Loucy (cell line): ENCODE measurements around the gene ELL2.

Experiments used
- H2AFZ ChIP-seq: fragments of 200-600 bp; sonication (generic); 2 replicates; pipeline ENCODE4 v1.6.0; 2016; ENCODE audit warnings: antibody characterized with exemption, mild to moderate bottlenecking, low read length, moderate library complexity
- H3F3A ChIP-seq: fragments of 200-600 bp; 2 replicates; pipeline ENCODE4 v1.6.0; 2016; ENCODE audit warnings: antibody characterized with exemption, low read depth, mild to moderate bottlenecking
- H3K27me3 ChIP-seq: fragments of 200-600 bp; sonication (generic); 2 replicates; pipeline ENCODE4 v1.6.1; 2014; ENCODE audit warnings: low read length, mild to moderate bottlenecking; ENCODE audit not compliant: insufficient read depth, poor library complexity, severe bottlenecking
- H3K36me3 ChIP-seq: fragments of 200-600 bp; sonication (generic); 2 replicates; pipeline ENCODE4 v1.6.1; 2016; ENCODE audit warnings: low read length; ENCODE audit not compliant: insufficient read depth
- H3K4me1 ChIP-seq: fragments of 200-600 bp; sonication (generic); 2 replicates; pipeline ENCODE4 v1.5.1; 2014; ENCODE audit warnings: low read length, mild to moderate bottlenecking; ENCODE audit not compliant: insufficient read depth, poor library complexity, severe bottlenecking
- H3K4me2 ChIP-seq: fragments of 200-600 bp; sonication (generic); 2 replicates; pipeline ENCODE4 v1.6.0; 2014; ENCODE audit warnings: antibody characterized with exemption, low read length, low read depth, mild to moderate bottlenecking; ENCODE audit not compliant: poor library complexity, severe bottlenecking
- H3K4me3 ChIP-seq: fragments of 200-600 bp; sonication (generic); 2 replicates; pipeline ENCODE4 v1.5.1; 2014; ENCODE audit warnings: low read length, mild to moderate bottlenecking, mixed read lengths; ENCODE audit not compliant: poor library complexity, severe bottlenecking
- H3K79me2 ChIP-seq: fragments of 200-600 bp; sonication (generic); 2 replicates; pipeline ENCODE4 v1.6.1; 2014; ENCODE audit warnings: low read length; ENCODE audit not compliant: insufficient read depth
- H3K9ac ChIP-seq: fragments of 200-600 bp; sonication (generic); 2 replicates; pipeline ENCODE4 v1.6.0; 2014; ENCODE audit warnings: mild to moderate bottlenecking, low read depth, low read length, moderate library complexity; ENCODE audit not compliant: poor library complexity, severe bottlenecking
- H3K9me2 ChIP-seq: fragments of 200-600 bp; sonication (generic); replicated peaks from 2 replicates; pipeline ENCODE4 v1.6.1; 2016; ENCODE audit warnings: low read depth, low read length, mixed read lengths
- H3K9me3 ChIP-seq: fragments of 200-600 bp; sonication (generic); 2 replicates; pipeline ENCODE4 v1.6.1; 2014; ENCODE audit warnings: mild to moderate bottlenecking, antibody characterized with exemption, low read length, low read depth; ENCODE audit not compliant: insufficient read depth
- H4K20me1 ChIP-seq: fragments of 200-600 bp; sonication (generic); 2 replicates; pipeline ENCODE4 v1.6.0; 2014; ENCODE audit warnings: antibody characterized with exemption, low read length, mild to moderate bottlenecking; ENCODE audit not compliant: insufficient read depth, poor library complexity, severe bottlenecking
- CTCF ChIP-seq: fragments of 200-600 bp; sonication (generic); conservative IDR thresholded peaks from 2 replicates; pipeline ENCODE4 v1.5.1; 2014; ENCODE audit warnings: mild to moderate bottlenecking, antibody characterized with exemption, low read length
- EZH2phosphoT487 ChIP-seq: fragments of 200-600 bp; IDR thresholded peaks from 2 replicates; pipeline ENCODE4 v1.6.1; 2018; ENCODE audit warnings: antibody characterized with exemption, mild to moderate bottlenecking, moderate library complexity, borderline replicate concordance

Gene ELL2

DNA sequence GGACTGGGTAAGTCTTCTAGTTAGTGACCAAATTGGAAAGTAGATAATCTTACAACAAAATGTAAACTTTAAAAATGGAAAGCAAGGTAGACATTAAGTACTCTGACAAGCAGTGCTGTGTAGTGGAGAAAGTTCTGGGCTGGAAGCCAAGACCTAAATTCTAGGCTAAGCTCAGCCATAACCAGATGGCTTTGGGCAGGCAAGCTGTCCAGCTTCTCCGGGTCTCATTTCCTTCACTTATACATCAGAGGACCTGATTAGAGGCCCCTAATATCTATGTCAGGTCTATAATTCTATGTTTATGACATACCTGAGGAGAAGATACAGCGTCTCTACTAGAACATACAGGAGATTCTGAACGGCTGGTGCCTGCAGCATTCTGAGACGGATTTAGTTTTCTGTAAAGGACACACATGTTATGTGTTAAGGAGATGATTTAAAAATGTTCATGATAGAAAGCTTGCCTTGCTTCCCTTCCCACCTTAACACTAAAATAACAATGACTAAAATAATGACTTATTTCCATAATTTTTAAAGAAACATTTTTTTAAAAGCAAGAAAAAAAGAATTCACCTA is 61.2 kb downstream of the ELL2 start:
- Histone ChIP-seq H3K4me3 (no peak overlapping the region), H3K27me3 (no peaks in the 10 kb centered on the region), H3K9ac (no peak overlapping the region), H2AFZ (no peak overlapping the region), H4K20me1 (no peaks in the 10 kb centered on the region), H3K36me3 (no peaks in the 10 kb centered on the region; the same call in 1 of the 2 replicates), H3K79me2 (no peaks in the 10 kb centered on the region), H3K9me3 (no peaks in the 10 kb centered on the region), H3F3A (no peaks in the 10 kb centered on the region), H3K4me1 (no peaks in the 10 kb centered on the region), H3K9me2 (no peaks in the 10 kb centered on the region), H3K4me2 (no peak overlapping the region)
- TF ChIP-seq EZH2phosphoT487 (no peak), CTCF (no peak)

DNA sequence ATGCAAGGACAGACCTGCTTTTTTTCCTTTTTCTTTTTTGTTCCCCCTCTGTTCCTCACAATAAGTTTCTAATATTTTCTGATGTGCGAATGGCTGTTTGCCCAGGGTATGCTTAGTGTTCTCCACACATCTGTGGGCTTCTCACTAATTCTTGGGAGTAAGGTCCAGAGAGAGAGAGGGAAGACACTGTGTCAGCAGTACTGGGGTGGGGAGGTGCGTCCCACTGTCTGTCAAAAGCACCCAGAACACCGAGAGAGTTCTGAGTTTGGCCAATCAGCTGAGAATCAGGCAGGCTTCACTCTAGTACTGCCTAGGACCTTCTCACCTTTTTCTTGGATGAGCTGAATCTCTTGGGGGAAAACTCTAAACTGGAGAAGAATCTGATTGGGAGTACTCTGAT is 61.8 kb downstream of the ELL2 start:
- Histone ChIP-seq H3K4me3 (no peak overlapping the region), H3F3A (no peaks in the 10 kb centered on the region), H3K9me3 (no peaks in the 10 kb centered on the region), H3K9ac (no peak overlapping the region), H4K20me1 (no peaks in the 10 kb centered on the region), H3K36me3 (no peaks in the 10 kb centered on the region; the same call in 1 of the 2 replicates), H3K27me3 (no peaks in the 10 kb centered on the region), H3K79me2 (no peaks in the 10 kb centered on the region), H3K4me2 (no peak overlapping the region), H2AFZ (no peak overlapping the region), H3K4me1 (no peaks in the 10 kb centered on the region), H3K9me2 (no peaks in the 10 kb centered on the region)
- TF ChIP-seq CTCF = no peak
- no peak for TF ChIP-seq EZH2phosphoT487

- H3K9ac ChIP-seq = no peak overlapping the region
- H3K27me3 ChIP-seq = no peaks in the 10 kb centered on the region
- no peaks in the 10 kb centered on the region for H3K9me2 ChIP-seq
- TF ChIP-seq EZH2phosphoT487 (no peak), CTCF (no peak)
- H3K4me1 ChIP-seq = no peaks in the 10 kb centered on the region
- H3F3A ChIP-seq = no peaks in the 10 kb centered on the region
- no peaks in the 10 kb centered on the region for H3K9me3 ChIP-seq
- no peak overlapping the region for H3K4me2 ChIP-seq
- H2AFZ ChIP-seq = no peak overlapping the region
- H3K36me3 ChIP-seq = no peaks in the 10 kb centered on the region; the same call in 1 of the 2 replicates
- H3K79me2 ChIP-seq = no peaks in the 10 kb centered on the region
- no peaks in the 10 kb centered on the region for H4K20me1 ChIP-seq
- no peak overlapping the region for H3K4me3 ChIP-seq
Measured at GRCh38 chr5:95899006-95899405, 62.6 kb downstream of the ELL2 start.
